A549 (cell line): ENCODE measurements around the gene NASP.

ENCODE experiments used
- BHLHE40 ChIP-seq: IDR thresholded peaks from 2 replicates; pipeline ENCODE4 v1.6.1; 2012; ENCODE audit warnings: low read depth, low read length, inconsistent platforms
- CEBPB ChIP-seq, 2 experiments: fragments of >200 bp in 1 of 2; sonication (Bioruptor Twin) in 1 of 2; formaldehyde crosslinking in 1 of 2; IDR thresholded peaks; 2 replicates each; pipeline ENCODE4 v1.6.1; 2012 to 2016
- EHMT2 ChIP-seq: fragments of 200-600 bp; sonication (generic); IDR thresholded peaks from 2 replicates; pipeline ENCODE4 v1.6.1; 2016; ENCODE audit warnings: antibody characterized with exemption, low read depth, mild to moderate bottlenecking, moderate library complexity
- HEYL ChIP-seq: fragments of 250-450 bp; sonication (Bioruptor Pico); IDR thresholded peaks from 2 replicates; pipeline ENCODE4 v1.8.0; 2021; ENCODE audit warnings: mild to moderate bottlenecking, moderate library complexity
- MYC ChIP-seq: IDR thresholded peaks from 2 replicates; pipeline ENCODE4 v1.6.1; 2012; ENCODE audit warnings: mild to moderate bottlenecking, inconsistent platforms, low read length, improper control_type of control experiment, borderline replicate concordance
- POLR2A ChIP-seq: IDR thresholded peaks from 2 replicates; pipeline ENCODE4 v1.6.1; 2012; ENCODE audit warnings: mild to moderate bottlenecking, low read length
- RAD21 ChIP-seq, 2 experiments: fragments of >200 bp in 1 of 2; sonication (Bioruptor Twin) in 1 of 2; formaldehyde crosslinking in 1 of 2; IDR thresholded peaks in 1 of 2; conservative IDR thresholded peaks in 1 of 2; 2 replicates in 1 of 2; 3 replicates in 1 of 2; pipeline ENCODE4 v1.6.1; 2012 to 2018; ENCODE audit warnings: inconsistent platforms in 1 of 2
- RFX5 ChIP-seq: fragments of 450-650 bp; IDR thresholded peaks from 2 replicates; pipeline ENCODE4 v1.7.1; 2014; ENCODE audit warnings: antibody characterized with exemption, mild to moderate bottlenecking, moderate library complexity
- TF ChIP-seq, protein P1 (sequence below): fragments of >200 bp; sonication (Bioruptor Twin); formaldehyde crosslinking; IDR thresholded peaks from 3 replicates; pipeline ENCODE4 v1.5.1; 2016
- TF ChIP-seq, protein P2 (sequence below): IDR thresholded peaks from 2 replicates; pipeline ENCODE4 v1.6.1; 2012
- TF ChIP-seq, protein P3 (sequence below): fragments of 200-600 bp; sonication (generic); IDR thresholded peaks from 2 replicates; pipeline ENCODE4 v1.6.1; 2016; ENCODE audit warnings: antibody characterized with exemption, mild to moderate bottlenecking, moderate library complexity
- TF ChIP-seq, protein P4 (sequence below): fragments of 150-350 bp; IDR thresholded peaks from 2 replicates; pipeline ENCODE4 v1.6.1; 2014; ENCODE audit warnings: low read depth, mild to moderate bottlenecking, low read length
- TF ChIP-seq, protein P5 (sequence below): fragments of >200 bp; sonication (Bioruptor Twin); formaldehyde crosslinking; IDR thresholded peaks from 3 replicates; pipeline ENCODE4 v1.6.1; 2016

DNA sequence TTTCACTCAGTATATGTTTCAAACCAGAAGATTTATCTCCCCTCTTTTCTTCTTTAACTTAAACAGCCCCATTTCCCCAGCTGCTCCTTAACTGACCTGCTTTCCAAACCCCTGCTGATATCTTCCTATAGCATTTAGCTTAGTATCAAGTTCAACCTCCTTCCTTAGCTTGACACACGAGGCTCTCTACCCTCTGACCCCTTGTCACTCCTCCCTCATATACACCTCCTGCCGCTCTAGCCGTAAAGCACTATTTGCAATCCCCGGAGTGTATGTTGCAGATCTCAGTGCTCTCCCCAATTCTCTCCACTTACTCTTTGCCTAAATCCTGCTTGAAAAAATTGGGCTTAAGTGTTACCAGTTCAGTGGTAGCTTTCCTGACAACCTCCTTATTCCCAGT, 47.0 kb upstream of the NASP start:
- TF ChIP-seq, protein P1, sequence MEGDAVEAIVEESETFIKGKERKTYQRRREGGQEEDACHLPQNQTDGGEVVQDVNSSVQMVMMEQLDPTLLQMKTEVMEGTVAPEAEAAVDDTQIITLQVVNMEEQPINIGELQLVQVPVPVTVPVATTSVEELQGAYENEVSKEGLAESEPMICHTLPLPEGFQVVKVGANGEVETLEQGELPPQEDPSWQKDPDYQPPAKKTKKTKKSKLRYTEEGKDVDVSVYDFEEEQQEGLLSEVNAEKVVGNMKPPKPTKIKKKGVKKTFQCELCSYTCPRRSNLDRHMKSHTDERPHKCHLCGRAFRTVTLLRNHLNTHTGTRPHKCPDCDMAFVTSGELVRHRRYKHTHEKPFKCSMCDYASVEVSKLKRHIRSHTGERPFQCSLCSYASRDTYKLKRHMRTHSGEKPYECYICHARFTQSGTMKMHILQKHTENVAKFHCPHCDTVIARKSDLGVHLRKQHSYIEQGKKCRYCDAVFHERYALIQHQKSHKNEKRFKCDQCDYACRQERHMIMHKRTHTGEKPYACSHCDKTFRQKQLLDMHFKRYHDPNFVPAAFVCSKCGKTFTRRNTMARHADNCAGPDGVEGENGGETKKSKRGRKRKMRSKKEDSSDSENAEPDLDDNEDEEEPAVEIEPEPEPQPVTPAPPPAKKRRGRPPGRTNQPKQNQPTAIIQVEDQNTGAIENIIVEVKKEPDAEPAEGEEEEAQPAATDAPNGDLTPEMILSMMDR: no peak
- TF ChIP-seq RAD21 (conservative IDR thresholded peaks at IDR 0.05 in 1 of 2, IDR thresholded peaks at IDR 0.05 in 1 of 2) (no peak), EHMT2 (no peak), HEYL (no peak), POLR2A (no peak), BHLHE40 (no peak), CEBPB (IDR thresholded peaks at IDR 0.05) (no peak), RFX5 (no peak), MYC (no peak)
- TF ChIP-seq, protein P2, sequence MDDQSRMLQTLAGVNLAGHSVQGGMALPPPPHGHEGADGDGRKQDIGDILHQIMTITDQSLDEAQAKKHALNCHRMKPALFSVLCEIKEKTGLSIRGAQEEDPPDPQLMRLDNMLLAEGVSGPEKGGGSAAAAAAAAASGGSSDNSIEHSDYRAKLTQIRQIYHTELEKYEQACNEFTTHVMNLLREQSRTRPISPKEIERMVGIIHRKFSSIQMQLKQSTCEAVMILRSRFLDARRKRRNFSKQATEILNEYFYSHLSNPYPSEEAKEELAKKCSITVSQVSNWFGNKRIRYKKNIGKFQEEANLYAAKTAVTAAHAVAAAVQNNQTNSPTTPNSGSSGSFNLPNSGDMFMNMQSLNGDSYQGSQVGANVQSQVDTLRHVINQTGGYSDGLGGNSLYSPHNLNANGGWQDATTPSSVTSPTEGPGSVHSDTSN: no peak
- TF ChIP-seq, protein P3, sequence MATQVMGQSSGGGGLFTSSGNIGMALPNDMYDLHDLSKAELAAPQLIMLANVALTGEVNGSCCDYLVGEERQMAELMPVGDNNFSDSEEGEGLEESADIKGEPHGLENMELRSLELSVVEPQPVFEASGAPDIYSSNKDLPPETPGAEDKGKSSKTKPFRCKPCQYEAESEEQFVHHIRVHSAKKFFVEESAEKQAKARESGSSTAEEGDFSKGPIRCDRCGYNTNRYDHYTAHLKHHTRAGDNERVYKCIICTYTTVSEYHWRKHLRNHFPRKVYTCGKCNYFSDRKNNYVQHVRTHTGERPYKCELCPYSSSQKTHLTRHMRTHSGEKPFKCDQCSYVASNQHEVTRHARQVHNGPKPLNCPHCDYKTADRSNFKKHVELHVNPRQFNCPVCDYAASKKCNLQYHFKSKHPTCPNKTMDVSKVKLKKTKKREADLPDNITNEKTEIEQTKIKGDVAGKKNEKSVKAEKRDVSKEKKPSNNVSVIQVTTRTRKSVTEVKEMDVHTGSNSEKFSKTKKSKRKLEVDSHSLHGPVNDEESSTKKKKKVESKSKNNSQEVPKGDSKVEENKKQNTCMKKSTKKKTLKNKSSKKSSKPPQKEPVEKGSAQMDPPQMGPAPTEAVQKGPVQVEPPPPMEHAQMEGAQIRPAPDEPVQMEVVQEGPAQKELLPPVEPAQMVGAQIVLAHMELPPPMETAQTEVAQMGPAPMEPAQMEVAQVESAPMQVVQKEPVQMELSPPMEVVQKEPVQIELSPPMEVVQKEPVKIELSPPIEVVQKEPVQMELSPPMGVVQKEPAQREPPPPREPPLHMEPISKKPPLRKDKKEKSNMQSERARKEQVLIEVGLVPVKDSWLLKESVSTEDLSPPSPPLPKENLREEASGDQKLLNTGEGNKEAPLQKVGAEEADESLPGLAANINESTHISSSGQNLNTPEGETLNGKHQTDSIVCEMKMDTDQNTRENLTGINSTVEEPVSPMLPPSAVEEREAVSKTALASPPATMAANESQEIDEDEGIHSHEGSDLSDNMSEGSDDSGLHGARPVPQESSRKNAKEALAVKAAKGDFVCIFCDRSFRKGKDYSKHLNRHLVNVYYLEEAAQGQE: no peak
- TF ChIP-seq, protein P4, sequence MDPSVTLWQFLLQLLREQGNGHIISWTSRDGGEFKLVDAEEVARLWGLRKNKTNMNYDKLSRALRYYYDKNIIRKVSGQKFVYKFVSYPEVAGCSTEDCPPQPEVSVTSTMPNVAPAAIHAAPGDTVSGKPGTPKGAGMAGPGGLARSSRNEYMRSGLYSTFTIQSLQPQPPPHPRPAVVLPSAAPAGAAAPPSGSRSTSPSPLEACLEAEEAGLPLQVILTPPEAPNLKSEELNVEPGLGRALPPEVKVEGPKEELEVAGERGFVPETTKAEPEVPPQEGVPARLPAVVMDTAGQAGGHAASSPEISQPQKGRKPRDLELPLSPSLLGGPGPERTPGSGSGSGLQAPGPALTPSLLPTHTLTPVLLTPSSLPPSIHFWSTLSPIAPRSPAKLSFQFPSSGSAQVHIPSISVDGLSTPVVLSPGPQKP: no peak
- TF ChIP-seq, protein P5, sequence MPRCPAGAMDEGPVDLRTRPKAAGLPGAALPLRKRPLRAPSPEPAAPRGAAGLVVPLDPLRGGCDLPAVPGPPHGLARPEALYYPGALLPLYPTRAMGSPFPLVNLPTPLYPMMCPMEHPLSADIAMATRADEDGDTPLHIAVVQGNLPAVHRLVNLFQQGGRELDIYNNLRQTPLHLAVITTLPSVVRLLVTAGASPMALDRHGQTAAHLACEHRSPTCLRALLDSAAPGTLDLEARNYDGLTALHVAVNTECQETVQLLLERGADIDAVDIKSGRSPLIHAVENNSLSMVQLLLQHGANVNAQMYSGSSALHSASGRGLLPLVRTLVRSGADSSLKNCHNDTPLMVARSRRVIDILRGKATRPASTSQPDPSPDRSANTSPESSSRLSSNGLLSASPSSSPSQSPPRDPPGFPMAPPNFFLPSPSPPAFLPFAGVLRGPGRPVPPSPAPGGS: no peak
